ENCODE measurements around the gene ISCA1.
"Not testable (repeated sequence)": the region's sequence is repeated elsewhere in the genome, so short reads cannot be mapped to it uniquely, and the experiment has no call there.

Gene ISCA1

GRCh38 chr9:86282077-86282978 is at the start of gene ISCA1:
Gene ISCA1 (minus strand): TSS chr9:86282538. CDS start chr9:86282458, 80 bp downstream.
- DNase-seq, result peak; percentile 98

GRCh38 chr9:86330186-86330585 is 47.8 kb upstream of the ISCA1 start:
- no peak for DNase-seq

GRCh38 chr9:86329649-86330048 is 47.3 kb upstream of the ISCA1 start:
- DNase-seq, result no peak

- DNase-seq, result no peak
These were observed 45.8 kb upstream of the ISCA1 start for GRCh38 chr9:86328156-86328555.

- DNase-seq, result no peak
These were observed 44.2 kb upstream of the ISCA1 start for GRCh38 chr9:86326536-86326935.

GRCh38 chr9:86324901-86325300 is 42.6 kb upstream of the ISCA1 start:
- no peak for DNase-seq

- DNase-seq, result no peak
These were observed 42.0 kb upstream of the ISCA1 start for GRCh38 chr9:86324308-86324707.

GRCh38 chr9:86322973-86323644 is 40.8 kb upstream of the ISCA1 start:
- no peak for DNase-seq

DNA sequence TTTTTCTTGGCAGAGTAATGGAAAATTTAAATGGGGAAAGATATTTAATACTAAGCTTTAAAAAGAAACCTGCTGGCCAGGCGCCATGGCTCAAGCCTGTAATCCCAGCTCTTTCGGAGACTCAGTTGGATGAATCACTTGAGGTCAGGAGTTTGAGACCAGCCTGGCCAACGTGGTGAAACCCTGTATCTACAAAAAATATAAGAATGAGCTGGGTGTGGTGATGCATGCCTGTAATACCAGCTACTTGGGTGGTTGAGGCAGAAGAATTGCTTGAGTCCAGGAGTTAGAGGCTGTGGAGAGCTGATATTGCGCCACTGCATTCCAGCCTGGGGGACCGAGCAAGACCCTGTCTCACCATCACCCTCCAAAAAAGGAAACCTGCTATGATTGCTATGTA is 39.0 kb upstream of the ISCA1 start:
- DNase-seq, result no peak

GRCh38 chr9:86318187-86318586 is 35.8 kb upstream of the ISCA1 start:
- no peak for DNase-seq

DNA sequence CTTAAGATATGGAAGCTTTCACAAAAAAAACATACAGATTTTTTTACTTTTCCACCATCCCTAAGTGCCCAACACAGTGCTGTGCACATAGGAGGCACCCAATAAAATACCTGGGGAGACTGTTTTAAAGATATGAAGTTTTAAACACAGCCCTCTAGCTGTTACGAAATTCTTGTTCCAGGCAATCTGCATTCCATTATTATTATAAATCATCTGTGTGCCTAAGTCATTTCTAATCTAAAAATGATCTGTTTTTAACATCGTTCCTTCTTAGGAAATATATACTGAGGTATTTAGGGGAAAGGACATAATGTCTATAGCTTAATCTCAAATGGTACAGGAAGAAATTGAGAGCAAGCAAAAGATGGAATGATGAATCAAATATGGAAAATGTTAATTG is 32.7 kb upstream of the ISCA1 start:
- no peak for DNase-seq

- not testable (repeated sequence) for DNase-seq
These were observed 30.6 kb upstream of the ISCA1 start for GRCh38 chr9:86312959-86313358.

- no peak for DNase-seq
These were observed 26.3 kb upstream of the ISCA1 start for GRCh38 chr9:86308687-86309086.

GRCh38 chr9:86304236-86304730 is 21.9 kb upstream of the ISCA1 start:
- DNase-seq, result no peak

GRCh38 chr9:86303316-86303975 is 21.1 kb upstream of the ISCA1 start:
- peak; percentile 52 for DNase-seq

- DNase-seq, result no peak
These were observed 19.3 kb upstream of the ISCA1 start for GRCh38 chr9:86301686-86302085.

- no peak for DNase-seq
These were observed 18.4 kb upstream of the ISCA1 start for GRCh38 chr9:86300701-86301100.

GRCh38 chr9:86298873-86299272 is 16.5 kb upstream of the ISCA1 start:
- DNase-seq, result no peak

DNA sequence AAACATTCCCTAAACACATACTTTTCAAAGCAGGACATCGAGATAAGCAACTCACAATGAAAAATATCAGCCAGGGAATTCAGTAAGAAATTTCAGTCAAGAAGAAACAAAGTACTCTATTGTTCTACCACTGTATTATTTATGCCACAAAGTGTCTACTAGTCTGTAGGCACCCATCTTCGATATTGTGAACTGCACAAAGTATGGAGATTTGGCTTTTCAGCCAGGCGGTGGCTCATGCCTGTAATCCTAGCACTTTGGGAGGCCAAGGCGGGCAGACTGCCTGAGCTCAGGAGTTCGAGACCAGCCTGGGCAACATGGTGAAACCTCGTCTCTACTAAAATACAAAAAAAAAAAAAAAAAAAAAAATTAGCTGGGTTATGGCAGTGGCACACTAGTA is 8.0 kb upstream of the ISCA1 start:
- DNase-seq, result not testable (repeated sequence)

DNA sequence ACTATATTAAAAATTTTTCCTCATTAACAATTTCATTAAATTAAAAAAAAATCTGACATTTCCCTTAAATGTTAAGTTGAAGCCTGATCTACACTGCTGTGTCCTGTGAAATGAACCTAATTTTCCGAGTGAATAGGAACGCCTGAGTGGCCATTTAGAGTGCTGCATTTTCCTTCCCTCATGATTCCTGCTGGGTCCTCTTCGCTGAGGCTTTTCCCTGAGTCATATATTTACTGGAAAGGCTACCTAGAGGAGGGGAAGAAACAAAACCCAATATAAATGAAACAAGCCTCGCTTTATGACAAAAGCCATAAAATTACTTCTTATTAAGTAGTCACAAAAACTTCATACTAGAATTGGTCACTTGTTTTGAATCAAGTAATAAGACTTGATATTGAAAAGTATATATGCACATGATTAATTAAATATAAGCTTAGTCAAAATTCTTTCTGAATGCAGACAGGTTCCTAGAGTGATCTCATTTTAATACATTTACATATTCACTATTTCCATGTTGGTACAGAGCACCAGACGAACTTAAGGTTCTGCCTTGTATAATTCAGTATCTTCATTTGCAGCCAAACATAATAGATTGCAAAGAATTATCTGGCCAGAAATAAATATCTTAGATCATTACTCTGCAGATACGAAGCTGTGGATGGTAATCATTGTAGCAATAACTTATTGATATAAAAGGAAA is 6.3 kb upstream of the ISCA1 start:
- no peak for DNase-seq

DNA sequence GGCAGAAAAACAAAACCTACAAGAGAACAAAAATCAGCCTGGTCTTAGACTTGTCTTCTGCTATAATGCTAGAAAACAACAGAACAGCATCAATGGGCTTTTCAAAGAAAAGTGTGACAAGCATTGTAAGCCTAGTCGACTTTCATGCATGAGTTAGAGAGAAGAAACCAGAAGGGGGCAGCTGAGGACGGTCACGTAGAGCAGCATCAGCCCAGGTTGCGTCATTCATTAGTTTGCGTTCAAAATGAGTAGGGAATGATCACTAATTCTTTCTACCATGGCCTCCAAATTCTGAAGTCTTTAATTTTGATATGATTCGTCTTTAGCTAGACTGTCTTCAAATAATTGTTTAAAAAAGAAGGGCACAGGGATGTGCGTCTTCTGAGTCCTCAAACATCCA is 4.7 kb upstream of the ISCA1 start:
- no peak for DNase-seq

- no peak for DNase-seq
These were observed 3.9 kb upstream of the ISCA1 start for GRCh38 chr9:86286278-86286677.

GRCh38 chr9:86285261-86285660 is 2.9 kb upstream of the ISCA1 start:
- DNase-seq, result no peak

Measured in stimulated activated CD4-positive, alpha-beta T cell treated with anti-CD3 and anti-CD28 coated beads, Interleukin-4, amount 100 ng/mL, for 24 hours (primary cell).